GM21447 (cell line): ENCODE results near the gene RPL4.
"Not testable (repeated sequence)": the region's sequence is repeated elsewhere in the genome, so short reads cannot be mapped to it uniquely, and the experiment has no call there.

ENCODE experiments used
- ATAC-seq: cut with Tn5 transposase; IDR thresholded peaks from one replicate; pipeline ENCODE4 v1.9.1; 2021; ENCODE audit not compliant: unreplicated experiment

Gene RPL4

DNA sequence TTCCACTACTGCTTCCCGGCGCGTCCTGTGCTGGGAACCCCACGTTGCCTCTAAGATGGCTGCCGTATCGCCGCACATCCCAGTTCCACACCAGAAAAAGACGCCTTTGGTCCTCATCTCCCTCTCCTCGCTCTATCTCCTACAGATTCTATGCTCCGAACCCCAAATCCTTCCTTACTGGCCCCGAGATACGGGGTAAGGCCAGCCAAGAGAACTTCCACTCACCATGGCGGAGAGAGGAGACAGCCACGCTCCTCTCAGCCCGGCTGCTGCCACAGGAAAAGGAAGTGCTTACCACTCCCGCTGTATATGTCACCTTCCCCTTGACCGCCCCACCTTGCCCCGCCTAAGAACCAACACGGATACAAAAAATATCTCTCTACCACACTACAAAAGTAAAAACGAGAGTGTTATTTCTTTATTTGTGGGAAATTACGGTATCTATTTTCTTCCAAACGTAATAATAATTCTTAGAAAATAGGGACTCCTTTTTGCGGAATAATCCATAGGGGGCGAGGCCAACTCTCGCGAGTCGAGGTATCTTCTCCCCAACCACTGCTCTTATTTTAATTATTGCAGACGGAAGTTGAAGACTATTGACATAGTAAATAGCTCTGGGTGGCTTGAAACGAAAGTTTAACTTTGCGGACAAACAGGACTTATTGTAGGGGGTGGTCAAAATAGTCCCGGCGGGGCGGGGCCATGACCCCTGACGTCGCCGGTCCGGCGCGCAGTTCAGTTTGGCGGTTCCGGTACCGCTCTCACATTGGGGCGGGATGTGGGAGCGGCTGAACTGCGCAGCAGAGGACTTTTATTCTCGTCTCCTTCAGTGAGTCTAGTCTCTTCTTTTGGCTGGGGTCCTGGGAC lies at the start of gene RPL4, which contains the start of gene ZWILCH:
Gene RPL4 (minus strand): TSS at position 293 of the 867 bp plus-strand sequence. CDS start 65 bp downstream, at position 228.
Gene ZWILCH (plus strand): TSS at position 764 of the 867 bp plus-strand sequence. CDS start 13 bp downstream, at position 777.
- ATAC-seq, result peak; percentile 70

DNA sequence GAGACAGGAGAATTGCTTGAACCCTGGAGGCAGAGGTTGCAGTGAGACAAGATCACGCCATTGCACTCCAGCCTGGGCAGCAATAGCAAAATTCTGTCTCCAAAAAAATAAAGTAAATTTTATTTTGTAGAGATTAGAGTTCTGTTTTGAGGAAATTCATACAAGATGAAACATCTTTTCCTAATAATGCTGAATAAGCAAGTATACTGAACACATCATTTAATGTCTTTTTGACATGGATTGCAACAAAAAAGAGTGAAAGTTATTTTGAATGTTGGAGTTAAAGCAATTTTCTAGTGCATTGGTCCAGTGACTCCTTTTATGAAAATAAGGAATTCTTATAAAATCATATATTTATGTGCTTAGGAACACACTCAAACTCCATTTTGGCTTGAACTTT lies 40.6 kb upstream of the RPL4 start:
- no peak for ATAC-seq

DNA sequence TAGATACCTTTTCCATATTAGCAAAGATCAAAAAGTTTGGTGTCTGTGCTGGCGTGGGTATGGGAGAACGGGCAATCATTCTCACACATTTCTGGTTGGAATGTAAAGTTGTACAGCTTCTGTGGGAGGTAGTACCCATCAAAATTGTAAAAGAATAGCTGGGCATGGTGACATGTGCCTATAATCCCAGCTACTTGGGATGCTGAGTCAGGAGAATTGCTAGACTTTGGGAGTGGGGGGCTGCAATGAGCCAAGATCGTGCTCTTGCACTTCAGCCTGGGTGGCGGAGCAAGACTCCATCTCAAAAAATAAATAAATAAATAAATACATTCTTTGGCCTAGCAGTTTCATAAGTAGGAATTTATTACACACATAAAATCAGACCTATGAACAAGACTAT lies 38.2 kb upstream of the RPL4 start:
- no peak for ATAC-seq

DNA sequence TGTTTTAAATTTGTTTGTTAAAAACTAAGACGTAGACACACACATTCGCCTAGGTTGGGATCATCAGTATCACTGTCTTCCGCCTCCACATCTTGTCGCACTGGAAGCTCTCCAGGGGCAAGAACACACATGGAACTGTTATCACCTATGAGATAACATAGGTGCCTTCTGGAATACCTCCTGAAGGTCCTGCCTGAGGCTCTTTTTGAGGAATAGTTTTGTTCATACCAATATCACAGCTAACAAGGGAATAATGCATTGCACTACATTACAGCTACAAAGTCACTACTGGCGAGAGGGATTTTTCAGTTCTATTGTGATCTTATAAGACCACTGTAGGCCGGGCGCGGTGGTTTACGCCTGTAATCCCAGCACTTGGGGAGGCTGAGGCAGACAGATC lies 30.4 kb upstream of the RPL4 start:
- ATAC-seq, result no peak

- no peak for ATAC-seq
Observed at GRCh38 chr15:66524838-66525237, 20.2 kb upstream of the RPL4 start.

- no peak for ATAC-seq
Observed at GRCh38 chr15:66523926-66524325, 19.3 kb upstream of the RPL4 start.

- no peak for ATAC-seq
Observed at GRCh38 chr15:66515901-66516322, 11.3 kb upstream of the RPL4 start.

GRCh38 chr15:66514586-66514985 lies 9.9 kb upstream of the RPL4 start:
- ATAC-seq, result no peak

DNA sequence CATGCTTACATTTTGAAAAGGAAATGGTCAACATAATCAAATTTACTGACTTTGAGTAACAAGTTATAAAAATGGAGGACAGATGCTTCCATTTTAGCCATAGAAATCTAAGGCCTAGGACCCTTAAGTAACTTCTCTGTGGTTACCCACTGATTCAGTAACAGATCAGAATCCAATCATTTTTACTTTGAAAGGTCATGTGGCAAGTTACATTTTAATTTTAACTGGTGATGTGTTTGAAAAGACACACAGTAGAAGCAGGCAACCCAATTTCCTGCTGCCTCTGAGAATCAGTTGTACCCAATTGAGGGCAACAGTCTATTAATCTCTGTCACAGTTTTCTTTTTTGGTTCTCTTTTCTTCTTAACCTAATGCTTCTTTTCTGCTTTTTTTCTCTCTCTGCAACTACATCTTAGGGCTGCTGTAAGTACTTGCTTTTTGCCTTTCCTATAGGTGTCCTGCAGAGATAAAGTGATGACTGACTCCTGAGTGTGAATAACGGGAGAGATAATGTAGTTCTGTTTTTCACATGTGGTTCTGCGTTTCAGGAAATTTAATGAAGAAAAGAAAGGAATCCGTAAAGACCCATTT lies 3.7 kb upstream of the RPL4 start:
- ATAC-seq, result no peak

GRCh38 chr15:66505818-66506217 lies 1.2 kb upstream of the RPL4 start:
- ATAC-seq, result no peak

GRCh38 chr15:66505430-66505811 lies 766 bp upstream of the RPL4 start:
- ATAC-seq, result peak; percentile 24

GRCh38 chr15:66503780-66504562 lies 684 bp downstream of the RPL4 start:
- no peak for ATAC-seq

GRCh38 chr15:66503041-66503648 lies 1.5 kb downstream of the RPL4 start:
- ATAC-seq, result not testable (repeated sequence)

- no peak for ATAC-seq
Observed at GRCh38 chr15:66502491-66502890, 2.2 kb downstream of the RPL4 start.

GRCh38 chr15:66500346-66500745 lies 4.3 kb downstream of the RPL4 start:
- not testable (repeated sequence) for ATAC-seq

DNA sequence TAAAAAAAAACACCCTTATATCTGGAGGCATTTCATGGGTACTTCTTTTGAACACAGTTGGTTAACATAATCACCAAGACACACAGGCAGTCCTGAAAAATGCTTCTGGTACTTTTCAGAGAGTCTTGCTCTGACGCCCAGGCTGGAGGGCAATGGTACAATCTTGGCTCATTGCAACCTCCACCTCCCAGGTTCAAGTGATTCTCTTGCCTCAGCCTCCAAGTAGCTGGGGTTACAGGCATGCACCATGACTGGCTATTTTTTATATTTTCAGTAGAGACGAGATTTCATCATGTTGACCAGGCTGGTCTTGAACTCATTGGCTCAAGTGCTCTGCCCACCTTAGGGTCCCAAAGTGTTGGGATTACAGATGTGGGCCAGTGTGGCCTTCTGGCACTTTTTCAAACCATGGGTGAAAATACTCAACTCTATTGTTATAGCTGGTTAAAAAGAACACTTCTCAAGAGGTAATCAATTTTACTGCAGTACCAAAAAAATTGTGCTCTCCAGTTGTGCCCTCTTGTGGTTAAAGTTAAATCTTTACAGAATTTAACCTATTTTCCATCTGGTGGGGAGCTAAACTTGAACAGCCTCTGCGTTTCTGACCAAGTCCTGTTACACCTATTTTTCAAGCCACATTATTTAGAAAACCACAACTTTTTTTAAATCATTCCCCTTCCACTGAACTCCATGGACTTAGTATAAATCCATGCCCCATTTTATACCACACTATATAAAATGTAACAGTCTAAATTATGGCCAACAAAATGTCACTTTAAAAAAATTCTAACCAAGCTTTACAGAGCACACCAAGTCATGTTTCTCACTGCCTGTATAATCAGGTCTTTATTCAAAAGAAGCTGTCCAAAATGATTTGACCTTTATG lies 5.9 kb downstream of the RPL4 start:
- no peak for ATAC-seq

- ATAC-seq, result peak; percentile 78
Observed at GRCh38 chr15:66497502-66498455, 6.9 kb downstream of the RPL4 start, which contains the start of gene SNAPC5. Gene SNAPC5, minus strand, starts transcription at chr15:66497762. Its CDS starts 31 bp downstream, at chr15:66497731.

GRCh38 chr15:66496951-66497501 lies 7.6 kb downstream of the RPL4 start:
- peak; percentile 14 for ATAC-seq

GRCh38 chr15:66494262-66494661 lies 10.4 kb downstream of the RPL4 start:
- no peak for ATAC-seq
